ENCODE data around the gene BSPRY. TPM values are rescaled to one million over a fixed set of nuclear protein-coding genes. Genes with fewer than 3 reads are reported as not detected.

The BSPRY gene
- total and polyA plus RNA-seq, 3 experiments from 2014 or later: 0.55 to 1.8 (median 1.4) TPM

DNA sequence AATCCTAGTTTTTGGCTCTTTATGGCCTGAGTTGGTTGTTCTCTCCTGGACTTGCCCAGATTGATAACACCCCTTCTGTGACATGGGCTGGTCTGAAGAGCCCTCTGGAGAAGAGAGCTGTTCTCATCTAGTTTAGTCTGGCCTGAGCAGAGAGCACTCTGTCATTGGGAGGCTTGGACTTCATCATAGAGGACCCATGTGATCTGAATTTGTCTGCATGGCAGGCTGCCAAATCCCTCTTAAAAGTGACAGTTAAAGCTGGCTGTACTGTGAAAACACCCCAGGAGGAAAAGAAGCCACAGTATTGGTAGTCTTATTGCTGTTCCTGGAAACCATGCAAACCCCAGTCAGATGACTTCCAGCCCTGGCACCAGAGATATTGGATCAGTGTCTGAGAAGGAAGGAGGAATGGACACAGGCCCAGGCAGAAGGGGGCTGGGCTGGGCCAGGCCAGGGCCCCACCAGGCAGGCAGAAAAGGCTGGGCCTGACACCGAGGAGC is 5.6 kb upstream of the BSPRY start:
- peaks cover under 1% of the 10 kb centered on the region for H3K27me3 ChIP-seq (ENCODE audit: insufficient read depth, low read length, poor library complexity, severe bottlenecking)
- H3K36me3 ChIP-seq (ENCODE audit: insufficient read depth, low read length): no peaks in the 10 kb centered on the region
- no peak overlapping the region for H3K4me3 ChIP-seq (ENCODE audit: low read length)
- Mint-ChIP-seq H3K36me3 (peaks cover 0 to 1% (median 0%) of the 10 kb centered on the region in 3 donors), H3K27ac (no peak overlapping the region), H3K4me3 (peak overlapping the region in 1 of 7 donors; percentile 18), H3K27me3 (peaks cover 4 to 9% of the 10 kb centered on the region in 2 donors), H3K4me1 (peaks cover 12 to 27% (median 13%) of the 10 kb centered on the region in 3 donors), H3K9me3 (no peaks in the 10 kb centered on the region)
- H3K4me1 ChIP-seq (ENCODE audit: insufficient read depth, low read length): peaks cover 11% of the 10 kb centered on the region
- ChIA-PET POLR2A (no interaction called here), CTCF (no interaction called here)
- no peak for DNase-seq
- H3K9me3 ChIP-seq (ENCODE audit: low read length): no peaks in the 10 kb centered on the region
- no peak overlapping the region for H3K27ac ChIP-seq (ENCODE audit: low read depth, low read length)

- Histone ChIP-seq H3K36me3 (ENCODE audit: insufficient read depth, low read length) (no peaks in the 10 kb centered on the region), H3K27ac (ENCODE audit: low read depth, low read length) (no peak overlapping the region), H3K4me3 (ENCODE audit: low read length) (no peak overlapping the region), H3K27me3 (ENCODE audit: insufficient read depth, low read length, poor library complexity, severe bottlenecking) (peaks cover 10% of the 10 kb centered on the region), H3K4me1 (ENCODE audit: insufficient read depth, low read length) (peaks cover 11% of the 10 kb centered on the region), H3K9me3 (ENCODE audit: low read length) (no peaks in the 10 kb centered on the region)
- Mint-ChIP-seq H3K4me1 (peaks cover 13 to 28% (median 15%) of the 10 kb centered on the region in 3 donors), H3K9me3 (no peaks in the 10 kb centered on the region), H3K4me3 (no peak overlapping the region), H3K27me3 (peaks cover 5 to 8% of the 10 kb centered on the region in 2 donors), H3K27ac (peak overlapping the region in 1 of 8 donors; percentile 7), H3K36me3 (peaks cover 0 to 1% (median 0%) of the 10 kb centered on the region in 3 donors)
- ChIA-PET POLR2A (no interaction called here), CTCF (interaction anchor here (1.2 kb wide), 1 partner anchor 55 kb away, joined by 4 read pairs; the partner anchor contains the start of gene ALAD)
- DNase-seq: no peak
Observed at GRCh38 chr9:113345190-113345589, 4.2 kb upstream of the BSPRY start.

- Mint-ChIP-seq H3K27me3 (peaks cover 7 to 13% of the 10 kb centered on the region in 2 donors), H3K4me1 (peaks cover 13 to 28% (median 15%) of the 10 kb centered on the region in 3 donors), H3K36me3 (no peaks in the 10 kb centered on the region), H3K4me3 (no peak overlapping the region), H3K9me3 (no peaks in the 10 kb centered on the region), H3K27ac (no peak overlapping the region)
- DNase-seq: no peak
- POLR2A ChIA-PET: no interaction called here
- CTCF ChIA-PET: no interaction called here
- no peaks in the 10 kb centered on the region for H3K9me3 ChIP-seq (ENCODE audit: low read length)
- H3K27me3 ChIP-seq (ENCODE audit: insufficient read depth, low read length, poor library complexity, severe bottlenecking): peaks cover 15% of the 10 kb centered on the region
- H3K4me3 ChIP-seq (ENCODE audit: low read length): no peak overlapping the region
- peaks cover 12% of the 10 kb centered on the region for H3K4me1 ChIP-seq (ENCODE audit: insufficient read depth, low read length)
- no peaks in the 10 kb centered on the region for H3K36me3 ChIP-seq (ENCODE audit: insufficient read depth, low read length)
- H3K27ac ChIP-seq (ENCODE audit: low read depth, low read length): no peak overlapping the region
Observed at GRCh38 chr9:113345671-113346070, 3.7 kb upstream of the BSPRY start.

- H3K4me1 Mint-ChIP-seq: peaks cover 18 to 23% (median 22%) of the 10 kb centered on the region in 3 donors
- Histone ChIP-seq H3K9me3 (ENCODE audit: low read length) (no peaks in the 10 kb centered on the region), H3K27ac (ENCODE audit: low read depth, low read length) (no peak overlapping the region), H3K4me1 (ENCODE audit: insufficient read depth, low read length) (peaks cover 18% of the 10 kb centered on the region), H3K27me3 (ENCODE audit: insufficient read depth, low read length, poor library complexity, severe bottlenecking) (peaks cover 21% of the 10 kb centered on the region), H3K4me3 (ENCODE audit: low read length) (no peak overlapping the region), H3K36me3 (ENCODE audit: insufficient read depth, low read length) (no peaks in the 10 kb centered on the region)
- no peak for DNase-seq
- H3K36me3 Mint-ChIP-seq: no peaks in the 10 kb centered on the region
- H3K27me3 Mint-ChIP-seq: peaks cover 19 to 29% of the 10 kb centered on the region in 2 donors
- ChIA-PET POLR2A (interaction anchor here (0.5 to 1.6 kb wide), 3 partner anchors 8 to 63 kb away, joined by 4 to 5 read pairs (median 4); partner anchors contain the start of gene WDR31), CTCF (interaction anchor here (1.0 to 2.8 kb wide), 2 partner anchors 11 to 53 kb away, joined by 3 to 10 read pairs; partner anchors contain the start of gene ALAD)
- H3K4me3 Mint-ChIP-seq: peak overlapping the region in 5 of 7 donors; percentile 2 to 39 (median 20)
- H3K9me3 Mint-ChIP-seq: no peaks in the 10 kb centered on the region
- no peak overlapping the region for H3K27ac Mint-ChIP-seq
Observed at GRCh38 chr9:113348437-113348836, 904 bp upstream of the BSPRY start.

DNA sequence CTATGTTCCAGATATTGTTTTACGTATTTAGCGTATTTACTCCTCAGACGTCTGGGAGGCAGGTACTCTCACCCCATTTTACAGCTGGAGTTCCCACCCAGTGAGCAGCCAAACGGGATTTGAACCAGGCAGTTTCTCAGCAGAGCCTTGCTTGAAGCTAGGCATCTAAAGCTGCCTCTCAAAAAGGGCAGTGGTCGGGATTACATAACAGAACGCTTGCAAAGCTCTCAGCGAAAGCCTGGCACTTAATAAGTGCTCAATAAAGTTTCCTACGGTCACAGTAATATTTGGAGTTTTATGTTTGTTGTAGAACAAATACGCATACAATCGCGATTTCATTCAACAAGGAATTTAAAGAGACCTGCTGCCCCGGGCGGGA is 286 bp upstream of the BSPRY start:
- H3K4me3 Mint-ChIP-seq: peak overlapping the region; percentile 78 to 90 (median 80)
- Histone ChIP-seq H3K9me3 (ENCODE audit: low read length) (no peaks in the 10 kb centered on the region), H3K36me3 (ENCODE audit: insufficient read depth, low read length) (no peaks in the 10 kb centered on the region), H3K27ac (ENCODE audit: low read depth, low read length) (no peak overlapping the region), H3K4me1 (ENCODE audit: insufficient read depth, low read length) (peaks cover 18% of the 10 kb centered on the region), H3K4me3 (ENCODE audit: low read length) (no peak overlapping the region), H3K27me3 (ENCODE audit: insufficient read depth, low read length, poor library complexity, severe bottlenecking) (peaks cover 21% of the 10 kb centered on the region)
- CTCF ChIA-PET: interaction anchor here (1.4 to 2.8 kb wide), 2 partner anchors 9 to 52 kb away, joined by 5 to 10 read pairs; partner anchors contain the start of genes ALAD and WDR31
- H3K27ac Mint-ChIP-seq: peak overlapping the region in 1 of 8 donors; percentile 55
- H3K9me3 Mint-ChIP-seq: no peaks in the 10 kb centered on the region
- H3K36me3 Mint-ChIP-seq: no peaks in the 10 kb centered on the region
- no peak for DNase-seq
- peaks cover 21 to 33% of the 10 kb centered on the region in 2 donors for H3K27me3 Mint-ChIP-seq
- POLR2A ChIA-PET: interaction anchor here (0.5 to 1.6 kb wide), 5 partner anchors 9 to 62 kb away, joined by 3 to 6 read pairs (median 4); partner anchors contain the start of gene WDR31
- peaks cover 18 to 23% (median 22%) of the 10 kb centered on the region in 3 donors for H3K4me1 Mint-ChIP-seq

- H3K4me1 Mint-ChIP-seq: peaks cover 18 to 23% (median 22%) of the 10 kb centered on the region in 3 donors
- peaks cover 21% of the 10 kb centered on the region for H3K27me3 ChIP-seq (ENCODE audit: insufficient read depth, low read length, poor library complexity, severe bottlenecking)
Observed at GRCh38 chr9:113350107-113350661, 843 bp downstream of the BSPRY start.

DNA sequence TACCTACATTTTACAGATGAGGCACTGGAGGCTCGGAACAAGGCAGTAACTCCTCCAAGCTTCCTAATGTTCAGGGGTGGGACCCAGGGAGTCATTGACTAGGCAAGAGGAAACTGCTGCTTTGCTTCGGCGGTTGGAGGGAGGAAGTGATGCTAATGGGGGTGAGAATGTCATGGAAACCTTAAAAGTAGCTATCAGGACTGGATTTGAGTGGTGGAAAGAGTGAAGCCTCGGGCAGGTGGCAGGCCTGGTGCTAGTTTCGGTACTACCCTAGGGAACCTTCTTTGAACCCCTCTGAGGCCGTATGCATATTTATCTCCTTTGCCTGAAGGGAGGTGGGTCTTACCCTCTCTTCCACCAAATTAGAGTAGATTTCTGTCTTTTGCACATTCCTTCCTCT is 1.6 kb downstream of the BSPRY start:
- POLR2A ChIA-PET: no interaction called here
- H3K36me3 Mint-ChIP-seq: no peaks in the 10 kb centered on the region
- peaks cover 18 to 23% (median 22%) of the 10 kb centered on the region in 3 donors for H3K4me1 Mint-ChIP-seq
- no peaks in the 10 kb centered on the region for H3K9me3 ChIP-seq (ENCODE audit: low read length)
- H3K27ac ChIP-seq (ENCODE audit: low read depth, low read length): no peak overlapping the region
- H3K27me3 Mint-ChIP-seq: peaks cover 23 to 36% of the 10 kb centered on the region in 2 donors
- H3K4me3 ChIP-seq (ENCODE audit: low read length): no peak overlapping the region
- H3K4me3 Mint-ChIP-seq: peak overlapping the region; percentile 61 to 85 (median 79)
- H3K27ac Mint-ChIP-seq: peak overlapping the region in 1 of 8 donors; percentile 42
- CTCF ChIA-PET: interaction anchor here (1.3 to 2.8 kb wide), 2 partner anchors 11 to 51 kb away, joined by 3 to 10 read pairs; partner anchors contain the start of gene ALAD
- H3K36me3 ChIP-seq (ENCODE audit: insufficient read depth, low read length): no peaks in the 10 kb centered on the region
- no peaks in the 10 kb centered on the region for H3K9me3 Mint-ChIP-seq
- H3K27me3 ChIP-seq (ENCODE audit: insufficient read depth, low read length, poor library complexity, severe bottlenecking): peaks cover 21% of the 10 kb centered on the region
- DNase-seq: peak in 3 of 5 donors; percentile 8 to 51 (median 11)
- peaks cover 18% of the 10 kb centered on the region for H3K4me1 ChIP-seq (ENCODE audit: insufficient read depth, low read length)

More at GRCh38 chr9:113350107-113350661, 843 bp downstream of the BSPRY start:
- Mint-ChIP-seq H3K36me3 (no peaks in the 10 kb centered on the region), H3K27me3 (peaks cover 21 to 36% of the 10 kb centered on the region in 2 donors), H3K9me3 (no peaks in the 10 kb centered on the region), H3K27ac (peak overlapping the region in 3 of 8 donors; percentile 16 to 40 (median 34)), H3K4me3 (peak overlapping the region; percentile 61 to 85 (median 79))
- Histone ChIP-seq H3K4me3 (ENCODE audit: low read length) (no peak overlapping the region), H3K9me3 (ENCODE audit: low read length) (no peaks in the 10 kb centered on the region), H3K27ac (ENCODE audit: low read depth, low read length) (no peak overlapping the region), H3K4me1 (ENCODE audit: insufficient read depth, low read length) (peaks cover 18% of the 10 kb centered on the region), H3K36me3 (ENCODE audit: insufficient read depth, low read length) (no peaks in the 10 kb centered on the region)
- no peak for DNase-seq
- ChIA-PET POLR2A (interaction anchor here (0.8 to 1.6 kb wide), 2 partner anchors 20 to 49 kb away, joined by 4 to 6 read pairs; no protein-coding TSS in a partner anchor), CTCF (interaction anchor here (0.8 to 2.8 kb wide), 6 partner anchors 10 to 305 kb away, joined by 3 to 10 read pairs (median 4); partner anchors contain the start of genes ALAD, C9orf43, HDHD3 and POLE3)

GRCh38 chr9:113352006-113352405 is 2.7 kb downstream of the BSPRY start:
- CTCF ChIA-PET: no interaction called here
- DNase-seq: no peak
- Histone ChIP-seq H3K36me3 (ENCODE audit: insufficient read depth, low read length) (no peaks in the 10 kb centered on the region), H3K27me3 (ENCODE audit: insufficient read depth, low read length, poor library complexity, severe bottlenecking) (peaks cover 21% of the 10 kb centered on the region), H3K4me1 (ENCODE audit: insufficient read depth, low read length) (peaks cover 18% of the 10 kb centered on the region), H3K4me3 (ENCODE audit: low read length) (no peak overlapping the region), H3K27ac (ENCODE audit: low read depth, low read length) (no peak overlapping the region), H3K9me3 (ENCODE audit: low read length) (no peaks in the 10 kb centered on the region)
- no peak overlapping the region for H3K4me3 Mint-ChIP-seq
- H3K36me3 Mint-ChIP-seq: no peaks in the 10 kb centered on the region
- POLR2A ChIA-PET: no interaction called here
- peaks cover 18 to 23% (median 22%) of the 10 kb centered on the region in 3 donors for H3K4me1 Mint-ChIP-seq
- peaks cover 24 to 44% of the 10 kb centered on the region in 2 donors for H3K27me3 Mint-ChIP-seq
- no peak overlapping the region for H3K27ac Mint-ChIP-seq
- H3K9me3 Mint-ChIP-seq: no peaks in the 10 kb centered on the region
